Smooth muscle cell (in vitro differentiated cells): ENCODE data around the gene CNGB1. TPM values are rescaled to one million over a fixed set of nuclear protein-coding genes. Genes with fewer than 3 reads are reported as not detected.

ENCODE experiments used
- DNase-seq: peaks from one replicate; lab custom pipeline; 2025; ENCODE audit not compliant: unreplicated experiment; lab: John Stamatoyannopoulos, UW
- H2AFZ ChIP-seq: fragments of 200-600 bp; sonication (generic); 2 replicates; pipeline ENCODE4 v1.6.0; 2016; ENCODE audit warnings: antibody characterized with exemption, low read depth, mild to moderate bottlenecking
- H3F3A ChIP-seq: fragments of 200-600 bp; sonication (generic); 2 replicates; pipeline ENCODE4 v1.6.0; 2017; ENCODE audit warnings: antibody characterized with exemption, low read depth
- H3K27ac ChIP-seq: fragments of 200-600 bp; sonication (generic); 2 replicates; pipeline ENCODE4 v1.5.1; 2016; ENCODE audit warnings: low read depth, mild to moderate bottlenecking
- H3K27me3 ChIP-seq: fragments of 200-600 bp; sonication (generic); 2 replicates; pipeline ENCODE4 v1.6.1; 2016; ENCODE audit warnings: low read depth, mild to moderate bottlenecking
- H3K36me3 ChIP-seq: fragments of 200-600 bp; sonication (generic); 2 replicates; pipeline ENCODE4 v1.5.1; 2016; ENCODE audit warnings: low read depth
- H3K4me1 ChIP-seq: fragments of 200-600 bp; sonication (generic); 2 replicates; pipeline ENCODE4 v1.5.1; 2016; ENCODE audit warnings: low read depth
- H3K4me2 ChIP-seq: fragments of 200-600 bp; sonication (generic); 2 replicates; pipeline ENCODE4 v1.6.0; 2016; ENCODE audit warnings: mild to moderate bottlenecking
- H3K4me3 ChIP-seq: fragments of 200-600 bp; sonication (generic); 2 replicates; pipeline ENCODE4 v1.5.1; 2016; ENCODE audit warnings: mild to moderate bottlenecking
- H3K79me2 ChIP-seq: fragments of 200-600 bp; sonication (generic); 2 replicates; pipeline ENCODE4 v1.6.0; 2016; ENCODE audit warnings: low read depth, mild to moderate bottlenecking
- H3K9ac ChIP-seq: fragments of 200-600 bp; sonication (generic); 2 replicates; pipeline ENCODE4 v1.6.0; 2016; ENCODE audit warnings: low read depth
- H3K9me3 ChIP-seq: fragments of 200-600 bp; sonication (generic); replicated peaks from 2 replicates; pipeline ENCODE4 v1.5.1; 2016; ENCODE audit warnings: low read depth
- H4K20me1 ChIP-seq: fragments of 200-600 bp; sonication (generic); 2 replicates; pipeline ENCODE4 v1.6.0; 2016; ENCODE audit warnings: low read depth
- CTCF ChIP-seq: fragments of 200-600 bp; sonication (generic); IDR thresholded peaks from 2 replicates; pipeline ENCODE4 v1.5.1; 2017; ENCODE audit warnings: borderline replicate concordance, mild to moderate bottlenecking, antibody characterized with exemption; ENCODE audit not compliant: insufficient read depth, poor library complexity, severe bottlenecking
- WGBS: methylation state at CpG from one replicate; pipeline ENCODE4 v1.1.7; 2016; ENCODE audit warnings: low lambda C conversion rate; 5-methylcytosine and 5-hydroxymethylcytosine counted together
- polyA plus RNA-seq: library from polyadenylated mRNA; unstranded; fragments of >200 nt; fragmentation: Nextera tagmentation; extraction: Ambion mirVana; gene quantifications from 2 replicates; pipeline ENCODE4 v1.2.1, GENCODE V29; 2016
- total RNA-seq: library from RNA; depleted of rRNA; stranded (reverse); fragments of >200 nt; gene quantifications from 2 replicates; pipeline ENCODE4 v1.2.3, GENCODE V29; 2014

CNGB1 gene
- total and polyA plus RNA-seq, 2 experiments from 2014 or later, result not detected

DNA sequence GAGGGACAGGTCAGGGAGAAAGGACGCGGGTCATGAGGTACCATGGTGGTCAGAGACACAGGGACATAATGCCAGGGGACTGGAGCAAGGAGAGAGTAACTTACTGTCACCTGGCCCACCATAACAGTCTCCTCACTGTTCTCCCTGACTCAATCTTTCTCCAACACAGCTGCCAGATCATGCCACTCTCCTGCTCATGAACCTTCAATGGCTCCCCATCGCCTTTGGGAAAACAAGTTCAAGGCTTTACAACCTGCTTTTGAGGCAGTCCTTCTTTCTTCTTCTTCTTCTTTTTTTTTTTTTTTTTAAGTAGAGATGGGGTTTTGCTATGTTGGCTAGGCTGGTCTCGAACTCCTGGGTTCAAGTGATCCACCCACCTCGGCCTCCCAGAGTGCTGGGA is 22.9 kb downstream of the CNGB1 start:
- Histone ChIP-seq H3K79me2 (no peaks in the 10 kb centered on the region), H3K36me3 (no peaks in the 10 kb centered on the region), H3K9me3 (no peaks in the 10 kb centered on the region), H3K27me3 (no peaks in the 10 kb centered on the region), H3K4me2 (no peak overlapping the region), H4K20me1 (no peaks in the 10 kb centered on the region), H3K27ac (no peak overlapping the region), H3K4me1 (no peaks in the 10 kb centered on the region), H3K9ac (no peak overlapping the region), H3F3A (no peaks in the 10 kb centered on the region), H3K4me3 (no peak overlapping the region), H2AFZ (no peak overlapping the region)
- 95% methylated on average over 5 of the region's 5 CpGs for WGBS
- no peak for DNase-seq
- TF ChIP-seq CTCF, result no peak

DNA sequence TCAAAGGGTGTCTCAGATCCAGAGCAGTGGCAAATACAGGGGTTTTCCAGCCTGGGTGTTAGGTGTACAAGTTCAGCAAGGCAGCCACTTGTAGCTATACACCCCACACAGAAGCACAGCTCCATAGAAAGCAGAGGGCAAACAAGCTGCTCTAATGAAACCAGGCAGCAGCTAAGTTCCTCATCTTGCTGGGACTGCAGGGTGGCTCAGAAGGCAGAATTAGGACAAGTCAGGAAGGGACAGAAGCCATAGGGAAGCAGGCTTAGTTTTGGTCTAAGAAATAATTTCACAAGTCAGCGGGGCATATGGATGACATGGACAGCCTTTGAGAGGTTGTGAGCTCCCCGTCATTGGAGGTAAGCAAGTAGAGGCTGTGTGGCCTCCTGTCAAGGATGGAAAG is 23.7 kb downstream of the CNGB1 start:
- Histone ChIP-seq H3F3A (no peaks in the 10 kb centered on the region), H3K9me3 (no peaks in the 10 kb centered on the region), H3K36me3 (no peaks in the 10 kb centered on the region), H3K27ac (no peak overlapping the region), H3K4me2 (no peak overlapping the region), H3K4me3 (no peak overlapping the region), H4K20me1 (no peaks in the 10 kb centered on the region), H3K9ac (no peak overlapping the region), H3K27me3 (no peaks in the 10 kb centered on the region), H3K4me1 (no peaks in the 10 kb centered on the region), H3K79me2 (no peaks in the 10 kb centered on the region), H2AFZ (no peak overlapping the region)
- TF ChIP-seq CTCF, result no peak
- no peak for DNase-seq
- WGBS, result 91% methylated on average over 2 of the region's 2 CpGs

- WGBS, result 83% methylated on average over 13 of the region's 13 CpGs
- no peaks in the 10 kb centered on the region for H4K20me1 ChIP-seq
- no peak for TF ChIP-seq CTCF
- H3K9me3 ChIP-seq, result no peaks in the 10 kb centered on the region
- no peaks in the 10 kb centered on the region for H3K4me1 ChIP-seq
- H2AFZ ChIP-seq, result no peak overlapping the region
- DNase-seq, result no peak
- no peak overlapping the region for H3K9ac ChIP-seq
- H3K27me3 ChIP-seq, result no peaks in the 10 kb centered on the region
- no peaks in the 10 kb centered on the region for H3F3A ChIP-seq
- no peaks in the 10 kb centered on the region for H3K79me2 ChIP-seq
- H3K4me2 ChIP-seq, result no peak overlapping the region
- H3K4me3 ChIP-seq, result no peak overlapping the region
- no peaks in the 10 kb centered on the region for H3K36me3 ChIP-seq
- no peak overlapping the region for H3K27ac ChIP-seq
Observed at GRCh38 chr16:57946181-57946801, 24.6 kb downstream of the CNGB1 start.

DNA sequence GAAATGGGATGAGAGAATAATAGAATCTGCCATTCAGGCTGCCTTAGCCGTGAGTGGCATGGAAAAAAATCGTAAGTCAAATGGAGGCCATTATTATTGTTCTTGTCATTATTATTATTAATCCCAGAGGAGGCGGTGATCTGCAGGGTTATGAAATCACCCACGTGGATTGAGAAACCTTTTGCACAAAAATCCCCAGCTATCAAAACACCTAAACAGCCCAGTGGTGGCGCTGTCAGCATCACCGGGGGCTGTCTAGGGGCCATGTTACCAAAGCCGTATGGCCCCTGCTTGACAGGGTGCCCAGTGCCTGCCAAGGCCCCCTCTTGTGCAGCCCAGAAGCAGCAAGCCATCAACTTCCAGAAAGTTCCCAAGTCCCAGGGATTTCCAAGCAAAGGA is 25.2 kb downstream of the CNGB1 start:
- DNase-seq, result no peak
- no peak overlapping the region for H3K9ac ChIP-seq
- H4K20me1 ChIP-seq, result no peaks in the 10 kb centered on the region
- 59% methylated on average over 7 of the region's 7 CpGs for WGBS
- no peaks in the 10 kb centered on the region for H3F3A ChIP-seq
- H3K27ac ChIP-seq, result no peak overlapping the region
- H3K36me3 ChIP-seq, result no peaks in the 10 kb centered on the region
- H2AFZ ChIP-seq, result no peak overlapping the region
- H3K79me2 ChIP-seq, result no peaks in the 10 kb centered on the region
- no peaks in the 10 kb centered on the region for H3K4me1 ChIP-seq
- H3K4me3 ChIP-seq, result no peak overlapping the region
- H3K27me3 ChIP-seq, result no peaks in the 10 kb centered on the region
- no peaks in the 10 kb centered on the region for H3K9me3 ChIP-seq
- TF ChIP-seq CTCF, result no peak
- no peak overlapping the region for H3K4me2 ChIP-seq
